Ovary (tissue), 9 donors: Measurements from ENCODE around the gene RNFT2. TPM values are rescaled to one million over a fixed set of nuclear protein-coding genes. Genes with fewer than 3 reads are reported as not detected.

Source experiments
- DNase-seq, 5 donors: peaks; one replicate each; pipeline ENCODE4 v3.0.0-alpha.2; 2019 to 2020
- H3K27ac ChIP-seq, 2 donors: fragments of 200-600 bp; one replicate each; pipeline versions ENCODE4 v1.5.1 to v1.8.0; 2019 to 2022
- H3K27me3 ChIP-seq: fragments of 200-600 bp; one replicate; pipeline ENCODE4 v1.8.0; 2022
- H3K36me3 ChIP-seq: fragments of 200-600 bp; sonication (generic); one replicate; pipeline ENCODE4 v1.5.1; 2019
- H3K4me1 ChIP-seq: one replicate; pipeline ENCODE4 v1.8.1; 2013; ENCODE audit warnings: mild to moderate bottlenecking, moderate library complexity; ENCODE audit not compliant: insufficient read depth
- H3K4me3 ChIP-seq: fragments of 200-600 bp; sonication (generic); one replicate; pipeline ENCODE4 v1.5.1; 2017
- H3K9me3 ChIP-seq, 2 donors: fragments of 200-600 bp in 1 of 2; sonication (generic) in 1 of 2; one replicate each; pipeline versions ENCODE4 v1.5.1 to v1.8.1; 2013 to 2019; ENCODE audit warnings: mild to moderate bottlenecking in 1 of 2, moderate library complexity in 1 of 2
- CTCF ChIP-seq, 3 donors: fragments of 450-650 bp in 2 of 3; fragments of 200-600 bp in 1 of 3; IDR thresholded peaks; one replicate each; pipeline versions ENCODE4 v1.5.1 to v1.8.0; 2016 to 2022; ENCODE audit warnings: antibody characterized with exemption in 3 of 3, mild to moderate bottlenecking in 1 of 3
- EP300 ChIP-seq: sonication (generic); formaldehyde crosslinking; IDR thresholded peaks from one replicate; pipeline ENCODE4 v1.6.1; 2017; ENCODE audit warnings: antibody characterized with exemption
- POLR2A ChIP-seq: fragments of 450-650 bp; IDR thresholded peaks from one replicate; pipeline ENCODE4 v1.6.1; 2017; ENCODE audit warnings: antibody characterized with exemption, mild to moderate bottlenecking, moderate library complexity
- WGBS, 3 donors: extraction: QIAGEN DNeasy Blood & Tissue Kit in 1 of 3; methylation state at CpG; one replicate each; pipeline versions ENCODE4 v1.1.5 to v1.1.7; 2013 to 2017; 5-methylcytosine and 5-hydroxymethylcytosine counted together
- intact Hi-C, 4 donors: fragments of 100-400 bp; cut with DNase I; formaldehyde crosslinking; loops; one replicate each; pipeline versions ENCODE4 v1.11.0 to v1.15.1; 2022 to 2023
- polyA plus RNA-seq, 2 donors: library from polyadenylated mRNA; stranded (reverse); fragments of 200-250 nt in 1 of 2; fragments of 350-450 nt in 1 of 2; fragmentation: Illumina TruSeq in 1 of 2; extraction: RNeasy Lipid Tissue Mini Kit (QIAGEN cat#74804) in 1 of 2; gene quantifications; one replicate each; pipeline ENCODE4 v1.2.3, GENCODE V29; 2013 to 2014
- total RNA-seq, 7 donors: library from RNA; depleted of rRNA in 2 of 7; stranded (reverse); fragments of >200 nt in 2 of 7; fragmentation: NEBNext Ultra II Directional in 3 of 7; extraction: Animal tissue kit (Norgen Biotek cat#: 25700) in 3 of 7; gene quantifications; one replicate each; pipeline versions ENCODE4 v1.1.0 to v1.2.4, GENCODE V29; 2016 to 2023
- donor health status: DM: no; HTN: no; CAD: no; lungs with moderate emphysema.
- donor health status: DM: no; HTN: no; CAD: no.
- donor health status: Bipolar disorder and iron deficiency.
- donor health status: DM: yes; HTN: yes; CAD: no.
- donor health status: DM: no; HTN: no; CAD: no.
- donor health status: DM: yes; HTN: yes; CAD: no.

The RNFT2 gene
- total and polyA plus RNA-seq, 9 donors: 0.72 to 4.3 (median 2.4) TPM

- WGBS, 3 donors: 73 to 79% (median 77%) methylated on average over 15 of the region's 15 CpGs
- peaks cover 1% of the 10 kb centered on the region for H3K4me1 ChIP-seq
- no peak for DNase-seq
- H3K27me3 ChIP-seq: no peaks in the 10 kb centered on the region
- H3K4me3 ChIP-seq: no peak overlapping the region
- TF ChIP-seq EP300: no peak
- no peak for TF ChIP-seq POLR2A
- no peak for TF ChIP-seq CTCF (IDR thresholded peaks at IDR 0.05)
- no peak overlapping the region for H3K27ac ChIP-seq
- no peaks in the 10 kb centered on the region for H3K9me3 ChIP-seq
- intact Hi-C loops: loop anchor here in 1 of 4 donors (10.0 kb wide), 1 partner anchor 1295 kb away; the partner anchor contains the start of gene RFC5
- H3K36me3 ChIP-seq: no peaks in the 10 kb centered on the region
Measured at GRCh38 chr12:116719731-116720528, 18.2 kb upstream of the RNFT2 start.

- H3K4me3 ChIP-seq: no peak overlapping the region
- no peaks in the 10 kb centered on the region for H3K27me3 ChIP-seq
- no peaks in the 10 kb centered on the region for H3K36me3 ChIP-seq
- no peak for DNase-seq
- peaks cover 6% of the 10 kb centered on the region for H3K4me1 ChIP-seq
- intact Hi-C loops: loop anchor here in 1 of 4 donors (10.0 kb wide), 1 partner anchor 1293 kb away; the partner anchor contains the start of gene RFC5
- no peak for TF ChIP-seq POLR2A
- no peaks in the 10 kb centered on the region for H3K9me3 ChIP-seq
- no peak overlapping the region for H3K27ac ChIP-seq
Measured at GRCh38 chr12:116722245-116722644, 15.9 kb upstream of the RNFT2 start.

- Histone ChIP-seq H3K4me1 (peaks cover 6% of the 10 kb centered on the region), H3K27me3 (no peaks in the 10 kb centered on the region), H3K4me3 (no peak overlapping the region), H3K9me3 (no peaks in the 10 kb centered on the region), H3K36me3 (no peaks in the 10 kb centered on the region), H3K27ac (no peak overlapping the region)
- 12 to 23% (median 18%) methylated on average over 4 of the region's 4 CpGs for WGBS, 3 donors
- intact Hi-C loops: loop anchor here in 1 of 4 donors (10.0 kb wide), 1 partner anchor 1288 kb away; the partner anchor contains the start of gene RFC5
- TF ChIP-seq CTCF (IDR thresholded peaks at IDR 0.05) (no peak), POLR2A (no peak), EP300 (no peak)
- no peak for DNase-seq
Measured at GRCh38 chr12:116726694-116727093, 11.4 kb upstream of the RNFT2 start.

DNA sequence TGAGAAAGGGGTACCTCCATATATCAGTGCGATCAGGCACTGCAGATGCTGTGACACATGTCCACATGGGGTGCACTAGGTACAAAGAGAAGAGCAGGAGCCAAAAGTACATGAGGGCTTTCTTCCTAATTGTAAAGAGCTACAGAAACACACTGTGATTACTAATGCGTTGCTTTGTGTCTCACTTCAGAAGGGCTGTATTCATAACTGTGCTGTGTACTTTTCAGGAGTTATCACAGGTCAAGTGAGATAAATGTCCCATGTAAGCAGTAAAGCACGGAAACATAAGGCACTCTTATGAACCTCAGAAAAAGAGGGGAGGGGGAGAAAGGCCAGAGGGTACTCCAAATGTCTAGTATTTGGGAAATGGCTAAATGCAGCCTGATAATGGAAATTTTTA is 10.9 kb upstream of the RNFT2 start:
- WGBS, 3 donors: 65 to 78% (median 75%) methylated on average over 3 of the region's 3 CpGs
- H3K27ac ChIP-seq: no peak overlapping the region
- intact Hi-C loops: loop anchor here in 1 of 4 donors (10.0 kb wide), 1 partner anchor 1288 kb away; the partner anchor contains the start of gene RFC5
- H3K4me3 ChIP-seq: no peak overlapping the region
- no peaks in the 10 kb centered on the region for H3K9me3 ChIP-seq
- H3K27me3 ChIP-seq: no peaks in the 10 kb centered on the region
- TF ChIP-seq CTCF (IDR thresholded peaks at IDR 0.05): no peak
- no peak for TF ChIP-seq POLR2A
- TF ChIP-seq EP300: no peak
- DNase-seq: no peak
- H3K4me1 ChIP-seq: peaks cover 6% of the 10 kb centered on the region
- H3K36me3 ChIP-seq: no peaks in the 10 kb centered on the region

DNA sequence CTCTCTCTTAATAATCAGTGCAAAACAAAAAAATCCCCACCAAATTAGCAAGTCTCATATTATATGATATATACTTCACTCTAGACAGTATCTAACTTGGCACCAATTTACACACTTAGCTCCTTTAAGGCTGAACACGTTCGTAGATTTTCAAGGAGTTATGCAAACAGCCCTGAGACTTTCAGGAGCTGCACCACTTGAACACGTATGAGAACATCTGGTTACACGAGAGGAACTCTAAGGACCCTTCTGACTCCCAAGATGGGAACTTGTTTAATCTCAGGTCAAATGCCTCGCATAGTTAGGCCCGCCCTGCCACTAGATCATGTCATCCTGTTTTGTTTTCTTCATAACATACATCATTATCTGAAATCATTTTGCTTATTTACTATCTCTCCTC is 10.2 kb upstream of the RNFT2 start:
- Histone ChIP-seq H3K27ac (no peak overlapping the region), H3K27me3 (no peaks in the 10 kb centered on the region), H3K36me3 (no peaks in the 10 kb centered on the region), H3K4me1 (peaks cover 6% of the 10 kb centered on the region), H3K9me3 (no peaks in the 10 kb centered on the region), H3K4me3 (no peak overlapping the region)
- intact Hi-C loops: loop anchor here in 1 of 4 donors (10.0 kb wide), 1 partner anchor 1287 kb away; the partner anchor contains the start of gene RFC5
- 57 to 63% (median 61%) methylated on average over 6 of the region's 6 CpGs for WGBS, 3 donors
- TF ChIP-seq POLR2A: no peak
- no peak for TF ChIP-seq CTCF (IDR thresholded peaks at IDR 0.05)
- no peak for TF ChIP-seq EP300
- DNase-seq: no peak
